AG04449 (cell line): ENCODE results near the gene PLPP7.

Experiments
- CTCF ChIA-PET: fragments of 350-600 bp; formaldehyde crosslinking; extraction: SDS; loops from one replicate; lab custom pipeline; 2021; ENCODE audit warnings: antibody characterized with exemption; lab: Yijun Ruan, JAX
- POLR2A ChIA-PET: fragments of 400-600, 350-600 bp; formaldehyde crosslinking; extraction: SDS; loops from one replicate; lab custom pipeline; 2020; ENCODE audit warnings: antibody characterized with exemption, inconsistent platforms; lab: Yijun Ruan, JAX
- DNase-seq: peaks from one replicate; pipeline ENCODE4 v3.0.0-alpha.2; 2010; ENCODE audit warnings: low read depth, low spot score
- H3K4me3 ChIP-seq: 2 replicates; pipeline ENCODE4 v1.5.1; 2011; ENCODE audit warnings: low read depth, mild to moderate bottlenecking, control low read depth, low read length
- TF ChIP-seq, protein P1 (sequence below): IDR thresholded peaks from one replicate; pipeline ENCODE4 v1.5.1; 2011; ENCODE audit warnings: mild to moderate bottlenecking, moderate library complexity, low read length, control low read depth, inconsistent platforms; ENCODE audit not compliant: insufficient read depth; ENCODE audit errors: missing control alignments

PLPP7 gene

GRCh38 chr9:131358556-131358955 is 69.0 kb downstream of the PLPP7 start:
- TF ChIP-seq, protein P1, sequence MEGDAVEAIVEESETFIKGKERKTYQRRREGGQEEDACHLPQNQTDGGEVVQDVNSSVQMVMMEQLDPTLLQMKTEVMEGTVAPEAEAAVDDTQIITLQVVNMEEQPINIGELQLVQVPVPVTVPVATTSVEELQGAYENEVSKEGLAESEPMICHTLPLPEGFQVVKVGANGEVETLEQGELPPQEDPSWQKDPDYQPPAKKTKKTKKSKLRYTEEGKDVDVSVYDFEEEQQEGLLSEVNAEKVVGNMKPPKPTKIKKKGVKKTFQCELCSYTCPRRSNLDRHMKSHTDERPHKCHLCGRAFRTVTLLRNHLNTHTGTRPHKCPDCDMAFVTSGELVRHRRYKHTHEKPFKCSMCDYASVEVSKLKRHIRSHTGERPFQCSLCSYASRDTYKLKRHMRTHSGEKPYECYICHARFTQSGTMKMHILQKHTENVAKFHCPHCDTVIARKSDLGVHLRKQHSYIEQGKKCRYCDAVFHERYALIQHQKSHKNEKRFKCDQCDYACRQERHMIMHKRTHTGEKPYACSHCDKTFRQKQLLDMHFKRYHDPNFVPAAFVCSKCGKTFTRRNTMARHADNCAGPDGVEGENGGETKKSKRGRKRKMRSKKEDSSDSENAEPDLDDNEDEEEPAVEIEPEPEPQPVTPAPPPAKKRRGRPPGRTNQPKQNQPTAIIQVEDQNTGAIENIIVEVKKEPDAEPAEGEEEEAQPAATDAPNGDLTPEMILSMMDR: no peak
- ChIA-PET CTCF (interaction anchor here (1.1 to 1.4 kb wide), 2 partner anchors 9 to 22 kb away, joined by 4 to 5 read pairs; no protein-coding TSS in a partner anchor), POLR2A (no interaction called here)
- DNase-seq: no peak
- H3K4me3 ChIP-seq: no peak overlapping the region
